HCT116 (cell line): ENCODE results near the gene BAX.

Experiments
- EZH2 ChIP-seq: fragments of 200-600 bp; sonication (generic); IDR thresholded peaks from 2 replicates; pipeline ENCODE4 v1.6.1; 2017; ENCODE audit warnings: antibody characterized with exemption, mixed run types
- JUND ChIP-seq: IDR thresholded peaks from 2 replicates; pipeline ENCODE4 v1.6.1; 2012
- MAX ChIP-seq: IDR thresholded peaks from 2 replicates; pipeline ENCODE4 v1.6.1; 2012
- POLR2A ChIP-seq: IDR thresholded peaks from 2 replicates; pipeline ENCODE4 v1.7.0; 2011; ENCODE audit warnings: borderline replicate concordance; ENCODE audit not compliant: insufficient read depth, insufficient read length; ENCODE audit errors: extremely low read depth
- POLR2AphosphoS5 ChIP-seq: IDR thresholded peaks from 2 replicates; pipeline ENCODE4 v1.6.1; 2011; ENCODE audit warnings: mild to moderate bottlenecking, low read depth, low read length, moderate library complexity
- SP1 ChIP-seq: IDR thresholded peaks from 2 replicates; pipeline ENCODE4 v1.6.1; 2012; ENCODE audit warnings: low read depth
- TF ChIP-seq, protein P1 (sequence below), 3 experiments: fragments of 200-600 bp in 1 of 3; sonication (generic) in 1 of 3; IDR thresholded peaks in 2 of 3; conservative IDR thresholded peaks in 1 of 3; 2 replicates each; pipeline ENCODE4 v1.5.1; 2012 to 2017; ENCODE audit warnings: low read depth in 2 of 3, low read length in 2 of 3, antibody characterized with exemption in 1 of 3, borderline replicate concordance in 1 of 3, control low read depth in 1 of 3, mild to moderate bottlenecking in 1 of 3, mixed read lengths in 1 of 3, mixed run types in 1 of 3, moderate library complexity in 1 of 3; ENCODE audit not compliant: insufficient read depth in 1 of 3

GRCh38 chr19:48958006-48958405, 3.3 kb downstream of the BAX start:
- TF ChIP-seq, protein P1, sequence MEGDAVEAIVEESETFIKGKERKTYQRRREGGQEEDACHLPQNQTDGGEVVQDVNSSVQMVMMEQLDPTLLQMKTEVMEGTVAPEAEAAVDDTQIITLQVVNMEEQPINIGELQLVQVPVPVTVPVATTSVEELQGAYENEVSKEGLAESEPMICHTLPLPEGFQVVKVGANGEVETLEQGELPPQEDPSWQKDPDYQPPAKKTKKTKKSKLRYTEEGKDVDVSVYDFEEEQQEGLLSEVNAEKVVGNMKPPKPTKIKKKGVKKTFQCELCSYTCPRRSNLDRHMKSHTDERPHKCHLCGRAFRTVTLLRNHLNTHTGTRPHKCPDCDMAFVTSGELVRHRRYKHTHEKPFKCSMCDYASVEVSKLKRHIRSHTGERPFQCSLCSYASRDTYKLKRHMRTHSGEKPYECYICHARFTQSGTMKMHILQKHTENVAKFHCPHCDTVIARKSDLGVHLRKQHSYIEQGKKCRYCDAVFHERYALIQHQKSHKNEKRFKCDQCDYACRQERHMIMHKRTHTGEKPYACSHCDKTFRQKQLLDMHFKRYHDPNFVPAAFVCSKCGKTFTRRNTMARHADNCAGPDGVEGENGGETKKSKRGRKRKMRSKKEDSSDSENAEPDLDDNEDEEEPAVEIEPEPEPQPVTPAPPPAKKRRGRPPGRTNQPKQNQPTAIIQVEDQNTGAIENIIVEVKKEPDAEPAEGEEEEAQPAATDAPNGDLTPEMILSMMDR (IDR thresholded peaks at IDR 0.05 in 2 of 3, conservative IDR thresholded peaks at IDR 0.05 in 1 of 3; ENCODE audit: borderline replicate concordance in 1 of 3, insufficient read depth in 1 of 3, low read depth in 2 of 3, low read length in 2 of 3) = no peak
- TF ChIP-seq EZH2 (no peak), POLR2A (no peak), POLR2AphosphoS5 (no peak), JUND (no peak), SP1 (no peak), MAX (no peak)
